Prostate gland (tissue), 2 donors: Measurements from ENCODE around the gene PHLPP1. TPM values are rescaled to one million over a fixed set of nuclear protein-coding genes. Genes with fewer than 3 reads are reported as not detected.

Experiments used
- DNase-seq: peaks from one replicate; pipeline ENCODE4 v3.0.0-alpha.2; 2019; ENCODE audit warnings: low spot score
- H3K27ac ChIP-seq, 2 donors: fragments of 200-600 bp; sonication (generic); 2 replicates each; pipeline ENCODE4 v1.5.1; 2017 to 2019
- H3K27me3 ChIP-seq: fragments of 200-600 bp; sonication (generic); replicated peaks from 2 replicates; pipeline ENCODE4 v1.5.1; 2019; ENCODE audit not compliant: insufficient read depth
- H3K36me3 ChIP-seq, 2 donors: fragments of 200-600 bp; sonication (generic); 1 replicate in 1 of 2; 2 replicates in 1 of 2; pipeline versions ENCODE4 v1.5.1 to v1.8.1; 2017 to 2019
- H3K4me1 ChIP-seq: fragments of 200-600 bp; sonication (generic); replicated peaks from 2 replicates; pipeline ENCODE4 v1.5.1; 2019
- H3K4me3 ChIP-seq, 2 donors: fragments of 200-600 bp; sonication (generic); 2 replicates each; pipeline ENCODE4 v1.5.1; 2017 to 2019
- H3K9me3 ChIP-seq: fragments of 200-600 bp; sonication (generic); 2 replicates; pipeline ENCODE4 v1.5.1; 2017
- CTCF ChIP-seq, 4 experiments: fragments of 200-600 bp in 2 of 4; fragments of 450-650 bp in 2 of 4; sonication (generic) in 2 of 4; IDR thresholded peaks; 1 replicate in 3 of 4; 2 replicates in 1 of 4; pipeline ENCODE4 v1.5.1; 2016 to 2019; ENCODE audit warnings: antibody characterized with exemption in 4 of 4, mild to moderate bottlenecking in 2 of 4, moderate library complexity in 2 of 4
- POLR2A ChIP-seq: fragments of 450-650 bp; IDR thresholded peaks from one replicate; pipeline ENCODE4 v1.6.1; 2016; ENCODE audit warnings: antibody characterized with exemption, mild to moderate bottlenecking
- POLR2AphosphoS5 ChIP-seq: sonication (generic); formaldehyde crosslinking; IDR thresholded peaks from one replicate; pipeline ENCODE4 v1.6.1; 2017; ENCODE audit warnings: antibody characterized with exemption
- WGBS: methylation state at CpG from one replicate; pipeline ENCODE4 v1.1.5; 2018; 5-methylcytosine and 5-hydroxymethylcytosine counted together
- intact Hi-C: fragments of 100-400 bp; cut with DNase I; formaldehyde crosslinking; loops from one replicate; pipeline ENCODE4 v1.14.2; 2022
- total RNA-seq, 2 donors: library from RNA; depleted of rRNA; stranded (reverse); fragments of >200 nt; gene quantifications; one replicate each; pipeline ENCODE4 v1.1.0, GENCODE V29; 2016

PHLPP1 gene
- total RNA-seq, 2 donors from 2014 or later = 16.8 to 44.1 TPM

- WGBS = 94% methylated on average over 6 of the region's 6 CpGs
- no peaks in the 10 kb centered on the region for H3K27me3 ChIP-seq
- no peaks in the 10 kb centered on the region for H3K4me1 ChIP-seq
- no peaks in the 10 kb centered on the region for H3K9me3 ChIP-seq
- no peak overlapping the region for H3K4me3 ChIP-seq
- DNase-seq = no peak
- TF ChIP-seq POLR2A (no peak), CTCF (IDR thresholded peaks at IDR 0.05) (no peak), POLR2AphosphoS5 (no peak)
- H3K27ac ChIP-seq = no peak overlapping the region
- H3K36me3 ChIP-seq = no peaks in the 10 kb centered on the region
- intact Hi-C loops = no loop called here
Observed at GRCh38 chr18:62999921-63000320, 284.6 kb downstream of the PHLPP1 start.

DNA sequence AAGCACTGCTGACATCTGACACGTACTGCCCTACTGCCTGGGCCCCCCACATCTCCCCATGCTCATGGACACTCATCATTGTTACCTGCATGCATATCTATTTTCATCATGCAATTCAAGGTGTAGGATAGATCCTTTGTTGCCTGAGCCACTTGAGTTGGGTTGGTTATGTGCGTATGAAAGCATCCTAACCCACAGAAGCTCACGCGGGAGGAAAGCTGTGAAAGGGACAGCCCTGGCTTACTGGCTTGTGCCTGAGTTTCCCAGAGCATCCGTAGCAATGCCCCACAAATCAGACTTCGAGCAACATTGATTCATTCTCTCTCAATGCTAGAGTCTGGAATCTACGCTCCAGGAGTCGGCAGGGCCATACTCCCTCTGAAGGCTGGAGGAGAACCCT lies 285.5 kb downstream of the PHLPP1 start:
- H3K36me3 ChIP-seq = no peaks in the 10 kb centered on the region
- WGBS = 95% methylated on average over 8 of the region's 8 CpGs
- no peak overlapping the region for H3K4me3 ChIP-seq
- H3K27ac ChIP-seq = no peak overlapping the region
- no peak for TF ChIP-seq CTCF (IDR thresholded peaks at IDR 0.05)
- TF ChIP-seq POLR2AphosphoS5 = no peak
- TF ChIP-seq POLR2A = no peak
- H3K9me3 ChIP-seq = no peaks in the 10 kb centered on the region
- intact Hi-C loops = no loop called here
- H3K27me3 ChIP-seq = no peaks in the 10 kb centered on the region
- no peaks in the 10 kb centered on the region for H3K4me1 ChIP-seq
- no peak for DNase-seq

GRCh38 chr18:63001861-63002260 lies 286.5 kb downstream of the PHLPP1 start:
- intact Hi-C loops = no loop called here
- 97% methylated on average over 5 of the region's 5 CpGs for WGBS

DNA sequence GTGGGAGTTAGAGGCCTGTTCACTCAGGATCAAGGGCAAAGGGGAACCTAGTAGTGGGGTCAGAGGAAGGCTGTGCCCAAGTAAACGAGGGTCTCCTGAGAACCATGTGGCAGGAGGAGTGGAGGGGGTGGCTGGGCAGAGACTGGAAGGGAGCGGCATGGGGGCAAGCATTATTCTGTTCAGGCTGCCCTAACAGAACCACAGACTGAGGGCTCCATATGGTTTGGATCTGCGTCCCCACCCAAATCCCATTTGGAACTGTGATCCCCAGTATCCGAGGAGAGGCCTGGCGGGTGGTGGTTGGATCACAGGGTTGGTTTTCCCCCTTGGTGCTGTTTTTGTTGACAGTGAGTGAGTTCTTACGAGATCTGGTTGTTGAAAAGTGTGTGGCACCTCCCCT lies 287.0 kb downstream of the PHLPP1 start:
- no peak for DNase-seq
- TF ChIP-seq POLR2AphosphoS5 (no peak), POLR2A (no peak), CTCF (IDR thresholded peaks at IDR 0.05) (no peak)
- no peaks in the 10 kb centered on the region for H3K27me3 ChIP-seq
- H3K36me3 ChIP-seq = no peaks in the 10 kb centered on the region
- intact Hi-C loops = no loop called here
- no peaks in the 10 kb centered on the region for H3K9me3 ChIP-seq
- no peaks in the 10 kb centered on the region for H3K4me1 ChIP-seq
- H3K4me3 ChIP-seq = no peak overlapping the region
- H3K27ac ChIP-seq = no peak overlapping the region
- 95% methylated on average over 6 of the region's 6 CpGs for WGBS

More at GRCh38 chr18:63001861-63002260, 286.5 kb downstream of the PHLPP1 start:
- no peaks in the 10 kb centered on the region for H3K27me3 ChIP-seq
- no peak overlapping the region for H3K4me3 ChIP-seq
- H3K4me1 ChIP-seq = no peaks in the 10 kb centered on the region
- H3K36me3 ChIP-seq = no peaks in the 10 kb centered on the region
- TF ChIP-seq POLR2AphosphoS5 (no peak), CTCF (IDR thresholded peaks at IDR 0.05) (no peak), POLR2A (no peak)
- H3K9me3 ChIP-seq = no peaks in the 10 kb centered on the region
- no peak overlapping the region for H3K27ac ChIP-seq
- no peak for DNase-seq

- Histone ChIP-seq H3K27ac (no peak overlapping the region), H3K4me1 (no peaks in the 10 kb centered on the region), H3K9me3 (no peaks in the 10 kb centered on the region), H3K36me3 (no peaks in the 10 kb centered on the region), H3K4me3 (no peak overlapping the region), H3K27me3 (no peaks in the 10 kb centered on the region)
- intact Hi-C loops = no loop called here
- no peak for DNase-seq
- no peak for TF ChIP-seq CTCF (IDR thresholded peaks at IDR 0.05)
- TF ChIP-seq POLR2AphosphoS5 = no peak
- no peak for TF ChIP-seq POLR2A
- WGBS = 89% methylated on average over 9 of the region's 9 CpGs
Observed at GRCh38 chr18:63002803-63003445, 287.6 kb downstream of the PHLPP1 start.
